Activated naive CD4-positive, alpha-beta T cell treated with Interleukin-2 at 50 U/mL for 16 hours (primary cell): Measurements from ENCODE around the gene PAF1.

ENCODE experiments used
- DNase-seq: peaks from one replicate; pipeline ENCODE4 v3.0.0-alpha.2; 2020

Gene PAF1

DNA sequence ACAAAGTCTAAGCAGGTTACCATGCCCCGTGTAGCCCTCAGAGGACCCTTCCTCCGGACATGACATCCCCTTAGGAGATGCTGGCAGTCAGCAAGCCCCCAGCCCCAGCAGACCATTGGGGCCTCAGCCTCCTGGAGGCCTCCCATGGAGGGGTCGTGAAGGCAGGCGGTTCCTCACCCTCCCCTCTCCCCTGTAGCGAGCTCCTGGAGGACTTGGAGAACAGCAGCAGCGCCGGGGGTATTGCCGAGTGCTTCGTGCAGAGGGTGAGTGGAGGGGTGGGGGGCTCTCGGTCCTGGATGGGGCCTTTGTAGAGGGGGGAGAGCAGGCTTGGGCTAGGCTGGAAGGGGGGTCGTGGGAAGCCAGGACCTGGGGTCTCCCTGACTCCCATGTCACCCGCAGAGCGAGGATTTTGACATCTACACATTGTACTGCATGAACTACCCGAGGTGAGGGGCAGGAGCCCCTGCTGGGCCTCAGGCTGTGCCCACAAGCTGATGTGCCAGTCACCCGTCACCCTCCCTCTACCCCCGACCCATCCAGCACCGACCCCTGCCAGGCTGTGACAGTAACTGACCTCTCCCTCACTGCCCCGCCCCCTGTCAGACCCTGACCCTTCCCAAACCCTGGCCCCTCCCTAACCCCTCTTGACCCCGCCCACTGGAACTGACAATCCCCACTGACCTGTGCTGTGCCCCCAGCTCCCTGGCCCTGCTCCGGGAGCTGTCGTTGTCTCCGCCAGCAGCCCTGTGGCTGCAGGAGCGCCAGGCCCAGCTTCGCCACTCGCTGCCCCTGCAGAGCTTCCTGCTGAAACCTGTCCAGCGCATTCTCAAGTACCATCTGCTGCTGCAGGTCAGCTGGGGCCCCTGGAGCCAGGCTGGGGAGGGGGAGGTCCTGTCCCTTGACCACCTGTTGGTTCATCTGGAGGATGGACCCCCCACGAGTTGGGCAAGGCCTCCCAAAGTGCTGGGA is 25.5 kb upstream of the PAF1 start:
- DNase-seq = no peak

DNA sequence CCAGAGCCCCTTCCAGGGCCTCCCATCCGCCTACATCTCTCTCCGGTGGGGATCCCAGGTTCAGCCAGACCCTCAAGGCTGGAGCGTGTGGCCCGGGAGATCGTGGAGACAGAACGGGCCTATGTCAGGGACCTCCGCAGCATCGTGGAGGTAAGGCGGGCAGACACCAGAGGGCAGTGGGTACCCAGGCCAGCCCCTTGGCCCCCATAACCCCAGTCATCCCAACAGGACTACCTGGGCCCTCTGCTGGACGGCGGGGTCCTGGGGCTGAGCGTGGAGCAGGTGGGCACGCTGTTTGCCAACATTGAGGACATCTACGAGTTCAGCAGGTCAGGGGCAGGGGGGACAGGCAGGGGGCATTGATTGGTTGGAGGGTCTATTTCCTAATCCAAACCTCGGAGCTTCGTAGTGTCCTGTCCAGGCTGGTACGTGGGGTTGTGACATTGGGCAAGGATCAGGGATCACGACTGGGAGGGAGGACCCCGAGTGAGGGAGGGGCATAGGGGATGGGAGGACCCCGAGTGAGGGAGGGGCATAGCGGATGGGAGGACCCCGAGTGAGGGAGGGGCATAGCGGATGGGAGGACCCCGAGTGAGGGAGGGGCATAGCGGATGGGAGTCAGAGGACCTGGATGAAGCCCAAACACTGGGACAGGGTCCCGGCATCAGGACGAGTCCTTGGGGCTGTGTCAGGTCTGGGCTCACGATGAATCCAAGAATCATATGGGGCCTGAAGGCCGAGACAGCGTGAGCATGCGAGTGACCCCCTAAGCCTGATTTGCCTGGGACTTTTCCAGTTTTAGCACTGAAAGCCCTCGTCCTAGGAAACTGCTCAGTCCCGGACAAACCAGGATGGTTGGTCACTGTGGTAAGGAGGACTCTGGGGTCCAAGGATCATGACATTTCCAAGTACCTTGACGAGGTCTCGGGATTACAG is 24.5 kb upstream of the PAF1 start:
- DNase-seq = no peak

DNA sequence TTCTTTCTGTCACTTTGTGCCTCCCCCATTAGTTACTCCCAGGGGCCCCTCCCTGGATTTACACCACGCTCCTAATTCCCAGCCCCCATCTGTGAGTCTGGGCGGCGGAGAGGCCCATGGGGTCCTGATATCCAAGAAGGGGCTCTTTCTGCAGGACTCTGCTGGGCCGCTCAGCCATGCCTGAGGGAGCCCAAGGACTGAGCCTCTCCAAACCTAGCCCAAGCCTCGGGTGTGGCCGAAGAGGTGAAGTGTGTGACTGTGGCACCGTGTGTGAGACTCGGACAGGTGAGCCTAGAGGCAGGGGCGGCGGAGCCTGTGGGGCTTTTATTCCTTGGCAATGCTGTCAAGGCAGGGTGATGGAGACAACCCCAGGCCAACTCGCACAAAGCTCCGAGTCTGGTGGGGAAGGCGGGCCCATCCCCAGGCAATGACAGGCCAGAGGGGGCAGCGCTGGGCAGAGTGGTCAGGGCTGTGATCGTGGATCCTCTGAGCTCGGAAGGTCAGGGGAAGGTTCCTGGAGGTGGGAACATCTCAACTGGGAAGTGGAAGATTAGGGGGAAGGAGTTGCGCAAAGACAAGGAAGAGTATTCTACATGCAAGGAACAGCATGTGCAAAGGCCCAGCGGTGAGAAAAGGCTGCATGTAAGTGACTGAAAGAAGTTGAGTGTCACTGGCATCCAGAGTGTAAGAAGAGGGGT is 23.2 kb upstream of the PAF1 start:
- DNase-seq = no peak

DNA sequence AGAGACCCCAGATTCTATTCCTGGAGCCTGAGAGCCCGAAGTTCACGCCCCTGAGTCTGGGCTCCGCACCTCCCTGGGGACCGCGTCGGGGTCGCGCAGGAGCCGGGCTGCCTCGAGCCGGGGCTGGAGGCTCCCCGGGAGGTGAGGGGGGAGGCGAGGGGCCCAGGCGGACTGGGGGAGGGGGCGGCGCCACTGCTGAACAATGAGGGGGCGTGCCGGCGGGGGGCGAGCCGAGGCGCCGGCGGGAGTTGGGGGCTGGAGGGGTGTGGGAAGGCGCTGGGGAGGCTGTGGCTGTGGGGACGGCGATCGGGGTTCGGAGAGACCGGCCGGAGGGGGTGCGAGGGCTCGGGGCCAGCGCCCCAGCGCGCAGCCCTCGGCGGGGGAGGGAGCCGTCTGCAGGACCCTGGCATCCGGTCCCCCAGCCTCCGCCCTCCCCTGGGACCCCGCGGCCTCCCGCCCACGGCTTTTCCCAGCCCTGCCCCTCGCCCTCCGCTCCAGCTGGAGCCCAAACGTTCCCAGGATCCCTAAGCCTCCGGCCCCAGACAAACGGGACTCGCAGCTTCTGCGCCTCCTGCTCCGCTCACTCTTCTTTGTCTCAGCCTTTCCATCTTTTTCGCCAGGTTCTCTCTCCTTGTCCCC is 22.5 kb upstream of the PAF1 start:
- peak; percentile 31 for DNase-seq

DNA sequence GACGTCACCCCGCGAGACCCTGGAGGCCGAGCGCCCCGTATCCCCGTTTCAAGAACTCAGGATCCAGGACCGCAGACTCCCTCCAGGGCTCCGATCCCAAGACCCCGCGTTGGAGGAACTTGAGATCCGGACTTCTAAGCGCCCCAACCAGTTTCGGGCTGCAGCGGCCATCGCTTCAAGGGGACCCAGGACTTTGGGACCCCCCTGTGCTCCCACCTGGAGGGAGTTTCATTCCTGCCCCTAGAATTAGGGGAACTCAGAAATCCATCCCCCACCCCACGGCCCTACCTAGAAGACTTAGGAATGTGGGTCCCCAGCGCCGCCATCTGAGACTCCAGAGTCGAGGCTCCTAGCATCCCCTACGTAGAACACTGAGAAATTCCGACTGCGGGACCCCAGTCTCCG is 22.0 kb upstream of the PAF1 start:
- DNase-seq = no peak

DNA sequence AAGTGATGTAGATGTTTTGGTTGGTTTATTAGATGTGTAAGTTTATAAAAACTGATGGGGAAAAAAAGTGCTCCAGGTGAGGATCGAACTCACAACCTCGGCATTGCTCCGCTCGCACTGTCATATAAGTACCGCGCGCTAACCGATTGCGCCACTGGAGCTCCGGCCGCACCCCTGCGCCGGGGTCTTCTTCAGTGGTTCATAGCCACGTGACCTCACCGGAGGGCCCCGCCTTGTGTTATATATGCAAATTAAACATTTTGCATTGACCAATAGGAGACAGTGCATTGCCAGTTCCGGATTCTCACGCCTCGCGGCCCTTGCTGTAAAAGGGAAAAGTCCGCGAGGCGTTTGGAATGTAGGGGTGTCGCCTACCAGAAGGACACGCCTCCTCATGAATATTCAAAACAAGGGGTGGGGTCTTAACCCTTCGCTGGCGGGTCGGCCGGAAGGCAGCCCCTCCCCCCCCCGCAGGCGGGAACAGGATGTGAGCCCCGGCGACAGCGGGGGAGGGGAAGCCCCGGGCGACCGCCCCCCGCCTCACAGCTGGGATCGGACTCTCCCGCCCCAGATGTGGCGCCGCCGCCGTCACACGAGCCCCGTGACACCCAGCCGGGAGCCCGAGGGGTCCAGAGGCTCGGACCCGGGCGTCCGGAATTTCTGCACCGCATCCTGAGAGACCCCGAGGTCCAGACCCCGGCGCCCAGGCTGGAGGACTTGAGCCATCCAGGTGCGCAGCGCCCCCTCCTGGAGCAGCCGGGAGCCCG is 21.4 kb upstream of the PAF1 start, which contains the start of gene PLEKHG2:
Gene PLEKHG2, plus strand, starts transcription at position 570 of the 767 bp plus-strand sequence. CDS start 1,418 bp downstream, outside the sequence.
- peak; percentile 96 for DNase-seq

DNA sequence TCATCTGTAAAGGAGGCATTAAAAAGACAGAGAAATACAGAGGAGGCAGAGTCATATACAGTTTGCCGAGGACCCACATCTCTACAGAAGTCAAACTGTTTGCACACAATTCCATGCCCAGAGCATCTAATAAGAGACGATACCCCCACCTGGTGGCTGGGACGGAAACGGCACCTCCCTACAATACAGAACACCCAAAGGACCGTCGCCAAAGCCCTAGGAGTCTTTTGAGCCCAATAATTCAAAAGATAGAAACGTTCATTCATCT is 20.9 kb upstream of the PAF1 start:
- peak; percentile 90 for DNase-seq

DNA sequence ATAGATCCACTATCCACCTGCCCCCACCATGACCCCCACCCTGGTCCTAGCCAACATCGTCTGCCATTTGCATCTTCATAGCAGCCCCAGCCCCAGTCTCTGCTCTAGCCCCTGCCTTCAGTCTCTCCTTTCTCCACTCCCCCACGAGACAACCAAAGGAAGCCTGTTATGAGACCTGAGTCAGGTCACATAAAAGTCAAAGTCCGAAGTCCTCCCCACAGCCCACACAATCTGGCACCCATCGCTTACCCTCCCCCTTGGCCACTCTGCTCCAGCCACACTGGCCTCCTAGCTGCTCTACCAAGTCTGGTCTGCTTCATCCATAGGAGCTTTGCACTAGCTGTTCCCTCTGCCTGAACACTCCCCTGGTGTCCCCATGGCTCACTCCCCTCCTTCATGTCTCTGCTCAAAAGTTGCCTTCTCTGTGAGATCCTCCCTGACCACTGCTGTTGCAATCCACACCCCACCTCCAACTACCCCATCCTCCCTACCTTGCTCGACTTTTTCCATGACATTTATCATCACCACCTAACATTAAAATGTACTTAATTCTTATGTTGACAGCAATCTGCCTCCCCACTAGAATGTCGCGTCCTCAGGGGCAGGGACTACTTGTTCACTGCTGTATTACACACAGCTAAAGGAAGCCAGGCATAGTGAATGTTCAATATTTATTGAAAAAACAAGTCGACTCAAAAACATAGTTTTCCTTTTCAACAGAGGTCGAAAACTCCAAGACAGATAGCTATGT is 20.4 kb upstream of the PAF1 start:
- no peak for DNase-seq

DNA sequence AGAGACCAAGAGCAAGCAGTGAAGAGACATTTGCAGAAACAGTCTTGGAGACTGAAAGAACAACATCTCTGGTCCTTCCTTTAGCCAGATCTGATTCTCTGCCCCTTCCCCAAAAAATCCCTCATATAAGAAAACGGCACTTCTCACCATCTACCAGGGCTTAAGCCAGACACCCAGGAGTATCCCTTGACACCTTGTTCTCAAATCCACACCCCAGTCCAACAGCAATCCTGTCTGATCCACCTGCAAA is 19.9 kb upstream of the PAF1 start:
- DNase-seq = no peak

DNA sequence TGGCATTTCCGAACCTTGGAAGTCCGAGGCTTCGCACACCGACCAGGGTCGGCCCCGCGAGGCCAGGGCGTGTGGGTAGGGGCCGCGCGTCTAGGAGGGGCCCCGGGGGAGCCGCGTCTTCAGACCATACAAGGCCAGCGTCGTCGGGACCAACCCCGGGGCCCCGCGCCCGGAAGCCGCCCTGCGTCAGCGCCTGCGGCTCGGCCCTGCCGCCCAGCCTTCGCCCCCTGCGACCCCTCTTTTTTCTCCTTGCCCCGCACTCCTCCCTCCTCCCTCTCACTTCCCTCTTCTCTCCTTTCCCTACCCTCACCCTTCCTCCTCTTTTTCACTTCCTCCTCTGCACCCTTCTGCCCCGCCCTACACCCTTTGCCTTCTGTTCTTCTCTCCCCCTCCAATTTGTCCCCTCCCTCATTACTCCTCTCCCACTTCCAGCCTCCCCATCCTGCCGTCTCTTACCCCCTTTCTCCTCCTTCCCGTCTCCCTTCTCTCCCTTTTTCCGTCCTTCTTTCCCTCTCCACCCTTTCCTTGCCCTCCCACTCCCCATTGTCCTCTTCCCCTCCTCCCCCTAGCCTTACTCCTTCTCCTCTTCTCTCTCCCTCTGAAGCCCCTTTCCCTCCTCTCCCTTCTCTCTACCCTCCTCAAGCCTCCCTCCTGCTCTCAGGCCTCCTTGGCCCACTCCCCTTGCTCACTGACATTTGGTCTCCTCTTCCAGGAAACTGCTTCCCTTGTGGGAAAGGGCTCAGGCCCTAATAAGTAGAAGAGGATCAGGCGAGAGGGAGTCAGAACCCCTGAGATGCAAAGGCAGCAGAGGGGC is 19.3 kb upstream of the PAF1 start:
- DNase-seq = peak; percentile 65

DNA sequence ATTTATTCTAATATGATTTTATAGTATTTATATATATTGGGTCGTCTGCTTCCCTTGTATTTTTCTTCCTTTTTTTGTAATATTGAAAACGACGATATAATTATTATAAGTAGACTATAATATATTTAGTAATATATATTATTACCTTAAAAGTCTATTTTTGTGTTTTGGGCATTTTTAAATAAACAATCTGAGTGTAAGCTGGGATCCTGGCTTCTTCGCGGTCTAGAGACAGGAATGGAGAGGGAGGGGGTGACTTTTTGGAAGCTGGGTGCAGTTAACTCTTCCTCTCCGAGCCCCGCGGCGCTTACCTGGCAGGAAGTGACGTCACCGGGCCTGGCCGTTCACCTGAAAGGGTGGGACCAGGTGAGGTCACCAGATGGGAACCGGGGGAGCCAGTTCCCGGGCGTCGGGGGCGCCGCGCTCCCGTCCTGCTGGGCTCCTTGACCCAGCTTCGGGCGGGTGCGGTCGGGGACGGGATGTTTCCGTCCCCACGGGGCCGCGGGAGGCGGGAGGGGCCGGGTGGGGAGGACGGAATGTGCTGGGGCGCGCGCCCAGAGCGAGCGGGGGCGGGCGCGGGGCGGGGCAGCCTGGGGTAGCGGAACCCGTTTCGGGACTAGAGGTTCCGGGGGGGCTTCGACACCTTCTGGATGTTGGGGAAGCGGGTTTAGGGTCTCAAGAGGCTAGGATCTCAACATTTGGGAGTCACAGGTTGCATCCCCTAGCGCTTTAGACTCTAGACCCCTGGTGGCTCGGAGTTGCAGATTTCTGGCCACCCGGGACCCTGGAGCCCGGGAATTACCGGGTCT is 18.5 kb upstream of the PAF1 start:
- DNase-seq = peak; percentile 77

DNA sequence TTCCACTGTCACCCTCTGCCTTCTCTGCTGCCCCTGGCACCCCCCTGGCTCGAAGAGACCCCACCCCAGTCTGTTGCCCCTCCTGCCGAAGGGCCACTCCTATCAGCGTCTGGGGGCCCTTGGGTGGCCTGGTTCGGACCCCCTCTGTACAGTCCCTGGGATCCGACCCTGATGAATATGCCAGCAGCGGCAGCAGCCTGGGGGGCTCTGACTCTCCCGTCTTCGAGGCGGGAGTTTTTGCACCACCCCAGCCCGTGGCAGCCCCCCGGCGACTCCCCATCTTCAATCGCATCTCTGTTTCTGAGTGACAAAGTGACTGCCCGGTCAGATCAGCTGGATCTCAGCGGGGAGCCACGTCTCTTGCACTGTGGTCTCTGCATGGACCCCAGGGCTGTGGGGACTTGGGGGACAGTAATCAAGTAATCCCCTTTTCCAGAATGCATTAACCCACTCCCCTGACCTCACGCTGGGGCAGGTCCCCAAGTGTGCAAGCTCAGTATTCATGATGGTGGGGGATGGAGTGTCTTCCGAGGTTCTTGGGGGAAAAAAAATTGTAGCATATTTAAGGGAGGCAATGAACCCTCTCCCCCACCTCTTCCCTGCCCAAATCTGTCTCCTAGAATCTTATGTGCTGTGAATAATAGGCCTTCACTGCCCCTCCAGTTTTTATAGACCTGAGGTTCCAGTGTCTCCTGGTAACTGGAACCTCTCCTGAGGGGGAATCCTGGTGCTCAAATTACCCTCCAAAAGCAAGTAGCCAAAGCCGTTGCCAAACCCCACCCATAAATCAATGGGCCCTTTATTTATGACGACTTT is 17.7 kb upstream of the PAF1 start:
- peak; percentile 25 for DNase-seq

DNA sequence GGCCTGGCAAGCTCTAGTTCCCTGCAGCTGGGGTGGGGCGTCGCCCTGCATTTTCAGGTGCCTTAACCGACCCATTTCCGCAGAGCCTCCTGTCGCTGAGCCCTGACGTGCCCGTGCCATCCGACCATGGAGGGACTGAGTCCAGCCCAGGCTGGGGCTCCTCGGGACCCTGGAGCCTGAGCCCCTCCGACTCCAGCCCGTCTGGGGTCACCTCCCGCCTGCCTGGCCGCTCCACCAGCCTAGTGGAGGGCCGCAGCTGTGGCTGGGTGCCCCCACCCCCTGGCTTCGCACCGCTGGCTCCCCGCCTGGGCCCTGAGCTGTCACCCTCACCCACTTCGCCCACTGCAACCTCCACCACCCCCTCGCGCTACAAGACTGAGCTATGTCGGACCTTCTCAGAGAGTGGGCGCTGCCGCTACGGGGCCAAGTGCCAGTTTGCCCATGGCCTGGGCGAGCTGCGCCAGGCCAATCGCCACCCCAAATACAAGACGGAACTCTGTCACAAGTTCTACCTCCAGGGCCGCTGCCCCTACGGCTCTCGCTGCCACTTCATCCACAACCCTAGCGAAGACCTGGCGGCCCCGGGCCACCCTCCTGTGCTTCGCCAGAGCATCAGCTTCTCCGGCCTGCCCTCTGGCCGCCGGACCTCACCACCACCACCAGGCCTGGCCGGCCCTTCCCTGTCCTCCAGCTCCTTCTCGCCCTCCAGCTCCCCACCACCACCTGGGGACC is 16.9 kb upstream of the PAF1 start:
- DNase-seq = peak; percentile 61

DNA sequence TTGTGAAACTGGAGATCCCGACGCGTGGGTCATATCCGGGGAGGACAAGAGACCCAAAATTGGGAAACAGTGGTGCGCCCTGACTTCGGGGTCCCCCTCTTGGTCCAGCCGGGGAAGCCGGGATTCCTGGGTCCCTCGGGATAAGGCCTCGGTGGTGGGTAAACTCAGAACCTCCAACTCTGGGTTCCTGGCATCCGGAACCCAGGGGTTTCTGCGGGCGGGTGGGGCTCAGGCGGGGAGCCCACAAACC is 16.4 kb upstream of the PAF1 start:
- no peak for DNase-seq

DNA sequence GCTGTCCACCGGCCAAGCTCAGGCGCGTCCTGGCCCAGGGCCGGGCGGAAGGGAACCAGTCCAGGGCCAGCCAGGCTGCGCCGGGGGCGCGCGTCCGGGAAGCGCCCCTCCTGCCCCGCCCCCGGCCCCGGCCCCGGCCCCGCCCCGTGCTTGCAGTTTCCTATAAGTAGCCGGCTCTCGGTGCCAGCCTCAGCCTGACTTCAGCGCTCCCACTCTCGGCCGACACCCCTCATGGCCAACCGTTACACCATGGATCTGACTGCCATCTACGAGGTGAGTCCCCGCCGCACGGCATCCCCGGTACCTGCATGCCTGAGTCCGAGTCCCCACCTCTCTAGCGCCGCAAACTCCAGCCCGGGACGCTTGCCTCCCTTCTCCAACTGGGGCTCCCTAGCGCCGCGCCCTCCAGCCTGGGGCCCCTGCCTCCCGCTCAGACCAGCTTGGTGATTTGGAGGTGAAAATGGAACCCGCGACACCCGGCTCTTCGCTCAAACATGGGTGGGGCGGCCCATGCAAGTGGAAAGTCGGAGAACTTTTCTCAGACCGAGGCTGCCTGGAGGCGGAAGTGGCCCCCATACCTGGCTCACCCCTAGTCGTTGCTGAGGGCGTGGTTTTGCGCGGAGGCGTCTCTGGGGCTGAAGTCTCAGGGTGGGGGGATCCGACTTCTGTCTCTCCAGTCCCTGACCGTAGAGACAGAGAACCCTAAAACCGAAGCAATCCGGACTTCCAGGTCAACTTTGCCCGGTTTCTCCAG is 15.9 kb upstream of the PAF1 start, which contains the start of gene ZFP36:
Gene ZFP36, plus strand, starts transcription at position 192 of the 754 bp plus-strand sequence. Its CDS starts 58 bp downstream, at position 250.
- DNase-seq = peak; percentile 84

DNA sequence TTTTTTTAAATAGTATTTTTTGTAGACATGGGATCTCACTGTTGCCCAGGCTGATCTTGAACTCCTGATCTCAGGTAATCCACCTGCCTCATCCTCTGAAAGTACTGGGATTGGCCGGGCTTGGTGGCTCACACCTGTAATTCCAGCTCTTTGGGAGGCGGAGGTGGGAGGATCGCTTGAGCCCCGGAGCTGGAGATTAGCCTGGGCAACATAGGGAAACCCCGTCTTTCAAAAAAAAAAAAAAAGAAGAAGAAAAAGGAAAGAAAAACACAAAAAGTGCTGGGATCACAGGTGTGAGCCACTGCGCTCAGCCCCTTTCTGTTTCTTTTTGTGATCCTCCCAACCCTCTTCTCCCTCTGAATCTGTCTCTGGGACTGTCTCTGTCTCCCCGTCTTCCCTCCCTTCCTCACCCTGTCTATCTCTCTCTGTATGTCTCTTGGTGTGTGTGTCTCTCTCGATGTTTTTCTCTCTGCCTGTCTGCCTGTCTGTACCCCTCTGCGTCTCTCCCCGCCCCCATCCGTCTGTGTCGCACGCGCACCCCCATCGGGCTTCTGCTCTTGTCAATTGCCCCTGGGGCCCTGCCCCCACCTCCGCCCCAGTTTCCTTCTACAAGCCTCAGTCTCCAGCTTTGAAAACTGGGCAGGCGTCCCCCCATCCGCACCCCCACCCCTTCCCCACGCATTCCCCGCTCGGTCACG is 15.2 kb upstream of the PAF1 start:
- DNase-seq = peak; percentile 83
